MM.1S (cell line): Measurements from ENCODE around the gene CACNA2D1.

Experiments used
- DNase-seq: peaks from one replicate; pipeline ENCODE4 v3.0.0-alpha.2; 2015
- H2AFZ ChIP-seq: fragments of 300-600 bp; sonication (generic); 2 replicates; pipeline ENCODE4 v1.6.0; 2016; ENCODE audit warnings: antibody characterized with exemption, low read length
- H3F3A ChIP-seq: fragments of 300-600 bp; sonication (generic); 2 replicates; pipeline ENCODE4 v1.6.1; 2016; ENCODE audit warnings: mild to moderate bottlenecking, antibody characterized with exemption, low read length, moderate library complexity, mixed read lengths; ENCODE audit not compliant: insufficient read depth
- H3K27ac ChIP-seq: fragments of 300-600 bp; sonication (generic); 2 replicates; pipeline ENCODE4 v1.5.1; 2016; ENCODE audit warnings: mild to moderate bottlenecking, low read length
- H3K27me3 ChIP-seq: fragments of 300-600 bp; sonication (generic); replicated peaks from 2 replicates; pipeline ENCODE4 v1.6.0; 2016; ENCODE audit warnings: low read length; ENCODE audit not compliant: insufficient read depth
- H3K36me3 ChIP-seq: fragments of 300-600 bp; sonication (generic); replicated peaks from 2 replicates; pipeline ENCODE4 v1.6.1; 2016; ENCODE audit warnings: mild to moderate bottlenecking, low read length, mixed read lengths; ENCODE audit not compliant: insufficient read depth
- H3K4me1 ChIP-seq: fragments of 300-600 bp; sonication (generic); 2 replicates; pipeline ENCODE4 v1.6.1; 2016; ENCODE audit warnings: low read length, mixed read lengths
- H3K4me2 ChIP-seq: fragments of 300-600 bp; sonication (generic); 2 replicates; pipeline ENCODE4 v1.6.0; 2016; ENCODE audit warnings: low read depth, low read length
- H3K4me3 ChIP-seq: fragments of 300-600 bp; sonication (generic); 2 replicates; pipeline ENCODE4 v1.5.1; 2016; ENCODE audit warnings: low read length, mixed read lengths
- H3K79me2 ChIP-seq: fragments of 300-600 bp; sonication (generic); 2 replicates; pipeline ENCODE4 v1.6.1; 2016; ENCODE audit warnings: mixed run types, low read length, mixed read lengths
- H3K9ac ChIP-seq: fragments of 300-600 bp; sonication (generic); 2 replicates; pipeline ENCODE4 v1.6.1; 2016; ENCODE audit warnings: low read length, mixed read lengths
- H3K9me2 ChIP-seq: fragments of 300-600 bp; sonication (generic); replicated peaks from 2 replicates; pipeline ENCODE4 v1.6.1; 2016; ENCODE audit warnings: mild to moderate bottlenecking, low read length, mixed read lengths; ENCODE audit not compliant: insufficient read depth
- H3K9me3 ChIP-seq: fragments of 300-600 bp; sonication (generic); replicated peaks from 2 replicates; pipeline ENCODE4 v1.6.1; 2016; ENCODE audit warnings: mild to moderate bottlenecking, low read length, mixed read lengths; ENCODE audit not compliant: insufficient read depth
- H4K20me1 ChIP-seq: fragments of 300-600 bp; sonication (generic); 2 replicates; pipeline ENCODE4 v1.6.1; 2016; ENCODE audit warnings: mild to moderate bottlenecking, low read length, moderate library complexity, mixed read lengths; ENCODE audit not compliant: insufficient read depth
- CTCF ChIP-seq: fragments of 300-600 bp; sonication (generic); IDR thresholded peaks from 2 replicates; pipeline ENCODE4 v1.5.1; 2016; ENCODE audit warnings: antibody characterized with exemption, low read length, mixed read lengths
- EZH2 ChIP-seq: fragments of 300-600 bp; sonication (generic); optimal IDR thresholded peaks from 2 replicates; pipeline ENCODE3; 2017; ENCODE audit warnings: low read depth, mild to moderate bottlenecking, antibody characterized with exemption, low read length, mixed read lengths
- EZH2phosphoT487 ChIP-seq: fragments of 300-600 bp; sonication (generic); IDR thresholded peaks from 2 replicates; pipeline ENCODE4 v1.6.1; 2018; ENCODE audit warnings: antibody characterized with exemption, low read length

CACNA2D1 gene

GRCh38 chr7:82039621-82040020 lies 404.0 kb downstream of the CACNA2D1 start:
- Histone ChIP-seq H3K9me2 (no peaks in the 10 kb centered on the region), H2AFZ (no peak overlapping the region), H3K36me3 (no peaks in the 10 kb centered on the region), H4K20me1 (no peaks in the 10 kb centered on the region), H3K27ac (no peak overlapping the region), H3F3A (no peaks in the 10 kb centered on the region), H3K27me3 (no peaks in the 10 kb centered on the region), H3K79me2 (no peaks in the 10 kb centered on the region), H3K4me3 (no peak overlapping the region), H3K4me1 (no peaks in the 10 kb centered on the region), H3K4me2 (no peak overlapping the region), H3K9ac (no peak overlapping the region), H3K9me3 (no peaks in the 10 kb centered on the region)
- DNase-seq: no peak
- no peak for TF ChIP-seq EZH2
- TF ChIP-seq CTCF: no peak
- TF ChIP-seq EZH2phosphoT487: no peak

GRCh38 chr7:82036146-82036886 lies 407.3 kb downstream of the CACNA2D1 start:
- no peaks in the 10 kb centered on the region for H3K9me2 ChIP-seq
- DNase-seq: no peak
- TF ChIP-seq CTCF (no peak), EZH2 (no peak), EZH2phosphoT487 (no peak)
- no peak overlapping the region for H3K4me2 ChIP-seq
- H4K20me1 ChIP-seq: no peaks in the 10 kb centered on the region
- H2AFZ ChIP-seq: no peak overlapping the region
- H3K9me3 ChIP-seq: no peaks in the 10 kb centered on the region
- no peak overlapping the region for H3K9ac ChIP-seq
- H3K27ac ChIP-seq: no peak overlapping the region
- H3K27me3 ChIP-seq: no peaks in the 10 kb centered on the region
- no peaks in the 10 kb centered on the region for H3F3A ChIP-seq
- no peak overlapping the region for H3K4me3 ChIP-seq
- H3K36me3 ChIP-seq: no peaks in the 10 kb centered on the region
- H3K4me1 ChIP-seq: no peaks in the 10 kb centered on the region
- no peaks in the 10 kb centered on the region for H3K79me2 ChIP-seq

- H3K9me2 ChIP-seq: no peaks in the 10 kb centered on the region
- H3K4me2 ChIP-seq: no peak overlapping the region
- no peak overlapping the region for H3K9ac ChIP-seq
These were observed 408.1 kb downstream of the CACNA2D1 start for GRCh38 chr7:82035456-82035855.

More at GRCh38 chr7:82035456-82035855, 408.1 kb downstream of the CACNA2D1 start:
- no peak for DNase-seq
- Histone ChIP-seq H2AFZ (no peak overlapping the region), H3K36me3 (no peaks in the 10 kb centered on the region), H3K4me3 (no peak overlapping the region), H3K27me3 (no peaks in the 10 kb centered on the region), H3K27ac (no peak overlapping the region), H4K20me1 (no peaks in the 10 kb centered on the region), H3F3A (no peaks in the 10 kb centered on the region), H3K4me1 (no peaks in the 10 kb centered on the region), H3K79me2 (no peaks in the 10 kb centered on the region), H3K9me3 (no peaks in the 10 kb centered on the region)
- TF ChIP-seq EZH2phosphoT487 (no peak), EZH2 (no peak), CTCF (no peak)
